ENCODE data around the gene ANKLE2.

DNA sequence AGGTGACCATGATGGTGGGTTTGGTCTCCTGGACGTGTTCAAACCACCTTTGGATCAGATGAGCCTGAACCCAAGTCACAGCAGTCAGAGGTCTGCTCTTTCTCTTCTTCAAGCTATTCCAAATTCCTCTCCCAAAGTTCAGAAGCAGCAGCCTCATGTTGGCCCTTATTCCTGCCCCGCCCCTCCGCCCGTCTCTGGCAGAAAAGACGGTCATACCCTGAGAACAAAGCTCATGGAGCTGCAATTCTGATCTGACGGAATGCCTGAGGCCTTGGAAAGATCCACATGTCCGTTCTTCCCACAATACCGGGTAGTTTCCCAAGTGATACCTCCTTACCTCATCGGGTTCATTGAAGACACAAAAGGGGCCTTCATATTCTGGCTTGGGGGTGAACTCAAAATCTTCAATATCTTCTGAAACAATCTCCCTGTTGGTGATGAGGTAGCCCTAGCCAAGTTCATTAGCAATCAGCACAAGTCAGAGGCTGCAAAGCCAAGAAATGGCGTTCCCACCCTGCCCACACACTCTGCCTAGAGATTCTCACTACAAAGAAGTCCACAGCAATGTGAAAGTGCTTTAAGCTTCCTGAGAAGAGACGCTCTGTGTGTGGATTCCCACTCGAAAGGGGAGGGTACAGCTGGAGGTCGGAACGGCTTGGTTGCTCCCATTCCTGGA, 85.7 kb downstream of the ANKLE2 start:
- TF ChIP-seq, protein P1, sequence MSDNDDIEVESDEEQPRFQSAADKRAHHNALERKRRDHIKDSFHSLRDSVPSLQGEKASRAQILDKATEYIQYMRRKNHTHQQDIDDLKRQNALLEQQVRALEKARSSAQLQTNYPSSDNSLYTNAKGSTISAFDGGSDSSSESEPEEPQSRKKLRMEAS (IDR thresholded peaks at IDR 0.05), result no peak
- TF ChIP-seq, protein P2, sequence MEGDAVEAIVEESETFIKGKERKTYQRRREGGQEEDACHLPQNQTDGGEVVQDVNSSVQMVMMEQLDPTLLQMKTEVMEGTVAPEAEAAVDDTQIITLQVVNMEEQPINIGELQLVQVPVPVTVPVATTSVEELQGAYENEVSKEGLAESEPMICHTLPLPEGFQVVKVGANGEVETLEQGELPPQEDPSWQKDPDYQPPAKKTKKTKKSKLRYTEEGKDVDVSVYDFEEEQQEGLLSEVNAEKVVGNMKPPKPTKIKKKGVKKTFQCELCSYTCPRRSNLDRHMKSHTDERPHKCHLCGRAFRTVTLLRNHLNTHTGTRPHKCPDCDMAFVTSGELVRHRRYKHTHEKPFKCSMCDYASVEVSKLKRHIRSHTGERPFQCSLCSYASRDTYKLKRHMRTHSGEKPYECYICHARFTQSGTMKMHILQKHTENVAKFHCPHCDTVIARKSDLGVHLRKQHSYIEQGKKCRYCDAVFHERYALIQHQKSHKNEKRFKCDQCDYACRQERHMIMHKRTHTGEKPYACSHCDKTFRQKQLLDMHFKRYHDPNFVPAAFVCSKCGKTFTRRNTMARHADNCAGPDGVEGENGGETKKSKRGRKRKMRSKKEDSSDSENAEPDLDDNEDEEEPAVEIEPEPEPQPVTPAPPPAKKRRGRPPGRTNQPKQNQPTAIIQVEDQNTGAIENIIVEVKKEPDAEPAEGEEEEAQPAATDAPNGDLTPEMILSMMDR (IDR thresholded peaks at IDR 0.05; ENCODE audit: low read depth, low read length, missing input control), result no peak
- no peak for TF ChIP-seq JUND (IDR thresholded peaks at IDR 0.05)
- TF ChIP-seq NR2F2 (IDR thresholded peaks at IDR 0.05), result no peak
- TF ChIP-seq, protein P3, sequence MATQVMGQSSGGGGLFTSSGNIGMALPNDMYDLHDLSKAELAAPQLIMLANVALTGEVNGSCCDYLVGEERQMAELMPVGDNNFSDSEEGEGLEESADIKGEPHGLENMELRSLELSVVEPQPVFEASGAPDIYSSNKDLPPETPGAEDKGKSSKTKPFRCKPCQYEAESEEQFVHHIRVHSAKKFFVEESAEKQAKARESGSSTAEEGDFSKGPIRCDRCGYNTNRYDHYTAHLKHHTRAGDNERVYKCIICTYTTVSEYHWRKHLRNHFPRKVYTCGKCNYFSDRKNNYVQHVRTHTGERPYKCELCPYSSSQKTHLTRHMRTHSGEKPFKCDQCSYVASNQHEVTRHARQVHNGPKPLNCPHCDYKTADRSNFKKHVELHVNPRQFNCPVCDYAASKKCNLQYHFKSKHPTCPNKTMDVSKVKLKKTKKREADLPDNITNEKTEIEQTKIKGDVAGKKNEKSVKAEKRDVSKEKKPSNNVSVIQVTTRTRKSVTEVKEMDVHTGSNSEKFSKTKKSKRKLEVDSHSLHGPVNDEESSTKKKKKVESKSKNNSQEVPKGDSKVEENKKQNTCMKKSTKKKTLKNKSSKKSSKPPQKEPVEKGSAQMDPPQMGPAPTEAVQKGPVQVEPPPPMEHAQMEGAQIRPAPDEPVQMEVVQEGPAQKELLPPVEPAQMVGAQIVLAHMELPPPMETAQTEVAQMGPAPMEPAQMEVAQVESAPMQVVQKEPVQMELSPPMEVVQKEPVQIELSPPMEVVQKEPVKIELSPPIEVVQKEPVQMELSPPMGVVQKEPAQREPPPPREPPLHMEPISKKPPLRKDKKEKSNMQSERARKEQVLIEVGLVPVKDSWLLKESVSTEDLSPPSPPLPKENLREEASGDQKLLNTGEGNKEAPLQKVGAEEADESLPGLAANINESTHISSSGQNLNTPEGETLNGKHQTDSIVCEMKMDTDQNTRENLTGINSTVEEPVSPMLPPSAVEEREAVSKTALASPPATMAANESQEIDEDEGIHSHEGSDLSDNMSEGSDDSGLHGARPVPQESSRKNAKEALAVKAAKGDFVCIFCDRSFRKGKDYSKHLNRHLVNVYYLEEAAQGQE (IDR thresholded peaks at IDR 0.05), result no peak
- TF ChIP-seq SP1 (IDR thresholded peaks at IDR 0.05), result no peak
- TF ChIP-seq RAD21 (IDR thresholded peaks at IDR 0.05), result no peak
- TF ChIP-seq, protein P4, sequence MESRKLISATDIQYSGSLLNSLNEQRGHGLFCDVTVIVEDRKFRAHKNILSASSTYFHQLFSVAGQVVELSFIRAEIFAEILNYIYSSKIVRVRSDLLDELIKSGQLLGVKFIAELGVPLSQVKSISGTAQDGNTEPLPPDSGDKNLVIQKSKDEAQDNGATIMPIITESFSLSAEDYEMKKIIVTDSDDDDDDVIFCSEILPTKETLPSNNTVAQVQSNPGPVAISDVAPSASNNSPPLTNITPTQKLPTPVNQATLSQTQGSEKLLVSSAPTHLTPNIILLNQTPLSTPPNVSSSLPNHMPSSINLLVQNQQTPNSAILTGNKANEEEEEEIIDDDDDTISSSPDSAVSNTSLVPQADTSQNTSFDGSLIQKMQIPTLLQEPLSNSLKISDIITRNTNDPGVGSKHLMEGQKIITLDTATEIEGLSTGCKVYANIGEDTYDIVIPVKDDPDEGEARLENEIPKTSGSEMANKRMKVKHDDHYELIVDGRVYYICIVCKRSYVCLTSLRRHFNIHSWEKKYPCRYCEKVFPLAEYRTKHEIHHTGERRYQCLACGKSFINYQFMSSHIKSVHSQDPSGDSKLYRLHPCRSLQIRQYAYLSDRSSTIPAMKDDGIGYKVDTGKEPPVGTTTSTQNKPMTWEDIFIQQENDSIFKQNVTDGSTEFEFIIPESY (IDR thresholded peaks at IDR 0.05), result no peak
